Measurements from ENCODE around the gene TSPAN18.

- TF ChIP-seq CTCF (IDR thresholded peaks at IDR 0.05) (no peak), POLR2AphosphoS5 (IDR thresholded peaks at IDR 0.05; ENCODE audit: low read depth, low read length) (no peak), REST (IDR thresholded peaks at IDR 0.05; ENCODE audit: insufficient read depth in 1 of 2, low read depth in 2 of 2, low read length in 1 of 2) (no peak), SIN3A (IDR thresholded peaks at IDR 0.05; ENCODE audit: borderline replicate concordance, insufficient read depth, low read depth, low read length) (no peak)
Measured at GRCh38 chr11:44954051-44954906, 227.5 kb downstream of the TSPAN18 start.

All from Panc1 (cell line).